ENCODE measurements around the gene NKAIN2. TPM values are rescaled to one million over a fixed set of nuclear protein-coding genes. Genes with fewer than 3 reads are reported as not detected.

NKAIN2 gene
- polyA plus RNA-seq, 1 donor (not counting 4 experiments of a cell fraction or from before 2014, with no cell fraction given), result 0.13 TPM

GRCh38 chr6:124573953-124574352 lies 770.3 kb downstream of the NKAIN2 start:
- dilution Hi-C loops (cut with MboI; ENCODE audit: extremely low pct_ligation_motif_present, low sequenced_read_pairs), result no loop called here
- DNase-seq (ENCODE audit: low read depth, low spot score), result no peak
- FAIRE-seq, result no peak
- H4K20me1 ChIP-seq (ENCODE audit: control insufficient read depth, extremely low read depth, insufficient read depth, low read length), result no peaks in the 10 kb centered on the region
- no peak overlapping the region for H3K27ac ChIP-seq (ENCODE audit: control insufficient read depth, insufficient read depth, low read length)
- no peaks in the 10 kb centered on the region for H3K79me2 ChIP-seq (ENCODE audit: control insufficient read depth, insufficient read depth, low read length)
- H3K36me3 ChIP-seq (ENCODE audit: control insufficient read depth in 2 of 2, extremely low read depth in 1 of 2, insufficient read depth in 2 of 2, low read length in 2 of 2), result no peaks in the 10 kb centered on the region
- no peak overlapping the region for H2AFZ ChIP-seq (ENCODE audit: control insufficient read depth, low read length)
- H3K9me3 ChIP-seq (ENCODE audit: control insufficient read depth, low read depth, low read length), result no peaks in the 10 kb centered on the region
- no peaks in the 10 kb centered on the region for H3K9me1 ChIP-seq (ENCODE audit: control insufficient read depth, extremely low read depth, insufficient read depth, low read length)
- H3K4me2 ChIP-seq (ENCODE audit: control insufficient read depth, extremely low read depth, insufficient read depth, low read depth, low read length), result no peak overlapping the region
- no peak overlapping the region for H3K9ac ChIP-seq (ENCODE audit: control insufficient read depth, extremely low read depth, insufficient read depth, low read length)
- no peaks in the 10 kb centered on the region for H3K27me3 ChIP-seq (ENCODE audit: control insufficient read depth, extremely low read depth, insufficient read depth, low read length)
- no peaks in the 10 kb centered on the region for H3K4me1 ChIP-seq (ENCODE audit: control insufficient read depth, extremely low read depth, insufficient read depth, low read length)
- TF ChIP-seq CTCF (optimal IDR thresholded peaks at IDR 0.05 in 1 of 3, IDR thresholded peaks at IDR 0.05 in 1 of 3, conservative IDR thresholded peaks at IDR 0.05 in 1 of 3; ENCODE audit: extremely low read depth in 1 of 3, insufficient read depth in 2 of 3, low read length in 3 of 3) (no peak), EZH2 (IDR thresholded peaks at IDR 0.05; ENCODE audit: low read length) (no peak)
- H3K4me3 ChIP-seq (ENCODE audit: control insufficient read depth in 2 of 3, extremely low read depth in 1 of 3, insufficient read depth in 2 of 3, low read depth in 1 of 3, low read length in 3 of 3), result no peak overlapping the region

- Histone ChIP-seq H3K9ac (ENCODE audit: control insufficient read depth, extremely low read depth, insufficient read depth, low read length) (no peak overlapping the region), H4K20me1 (ENCODE audit: control insufficient read depth, extremely low read depth, insufficient read depth, low read length) (no peaks in the 10 kb centered on the region), H3K4me3 (ENCODE audit: control insufficient read depth in 2 of 3, extremely low read depth in 1 of 3, insufficient read depth in 2 of 3, low read depth in 1 of 3, low read length in 3 of 3) (no peak overlapping the region), H3K79me2 (ENCODE audit: control insufficient read depth, insufficient read depth, low read length) (no peaks in the 10 kb centered on the region), H3K27me3 (ENCODE audit: control insufficient read depth, extremely low read depth, insufficient read depth, low read length) (no peaks in the 10 kb centered on the region), H3K36me3 (ENCODE audit: control insufficient read depth in 2 of 2, extremely low read depth in 1 of 2, insufficient read depth in 2 of 2, low read length in 2 of 2) (no peaks in the 10 kb centered on the region), H3K4me1 (ENCODE audit: control insufficient read depth, extremely low read depth, insufficient read depth, low read length) (no peaks in the 10 kb centered on the region), H2AFZ (ENCODE audit: control insufficient read depth, low read length) (no peak overlapping the region), H3K9me1 (ENCODE audit: control insufficient read depth, extremely low read depth, insufficient read depth, low read length) (no peaks in the 10 kb centered on the region), H3K27ac (ENCODE audit: control insufficient read depth, insufficient read depth, low read length) (no peak overlapping the region), H3K9me3 (ENCODE audit: control insufficient read depth, low read depth, low read length) (no peaks in the 10 kb centered on the region), H3K4me2 (ENCODE audit: control insufficient read depth, extremely low read depth, insufficient read depth, low read depth, low read length) (no peak overlapping the region)
- TF ChIP-seq CTCF (optimal IDR thresholded peaks at IDR 0.05 in 1 of 3, IDR thresholded peaks at IDR 0.05 in 1 of 3, conservative IDR thresholded peaks at IDR 0.05 in 1 of 3; ENCODE audit: extremely low read depth in 1 of 3, insufficient read depth in 2 of 3, low read length in 3 of 3) (no peak), EZH2 (IDR thresholded peaks at IDR 0.05; ENCODE audit: low read length) (no peak)
- dilution Hi-C loops (cut with MboI; ENCODE audit: extremely low pct_ligation_motif_present, low sequenced_read_pairs), result no loop called here
- FAIRE-seq (no peak), DNase-seq (ENCODE audit: low read depth, low spot score) (no peak)
These were observed 774.1 kb downstream of the NKAIN2 start for GRCh38 chr6:124577734-124578281.
